NCI-H526 treated with DMSO at 0.1 percent for 48 hours (cell line): Measurements from ENCODE around the gene LTBP2.

Experiments
- DNase-seq: peaks from one replicate; lab custom pipeline; 2025; lab: John Stamatoyannopoulos, UW

The LTBP2 gene

DNA sequence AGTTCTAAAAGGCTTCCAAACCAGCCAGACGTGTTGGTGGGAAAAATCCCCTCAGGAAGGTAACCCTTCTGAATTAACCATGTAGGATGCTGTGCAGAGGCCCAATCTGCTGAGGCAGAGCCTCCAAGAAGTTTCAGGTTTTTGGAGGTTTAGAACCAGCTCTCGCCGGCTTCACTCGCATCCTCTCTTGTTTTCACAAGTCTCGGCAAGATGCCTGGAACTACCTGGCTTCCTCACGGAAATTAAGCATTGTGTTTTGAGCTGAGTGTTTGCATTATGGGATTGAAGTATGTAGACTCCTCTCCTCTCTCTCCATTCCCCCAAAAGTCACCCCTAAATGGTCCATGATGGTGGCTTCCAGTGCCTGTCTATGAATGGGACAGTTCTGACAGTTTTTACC, 20.6 kb downstream of the LTBP2 start:
- DNase-seq = no peak

DNA sequence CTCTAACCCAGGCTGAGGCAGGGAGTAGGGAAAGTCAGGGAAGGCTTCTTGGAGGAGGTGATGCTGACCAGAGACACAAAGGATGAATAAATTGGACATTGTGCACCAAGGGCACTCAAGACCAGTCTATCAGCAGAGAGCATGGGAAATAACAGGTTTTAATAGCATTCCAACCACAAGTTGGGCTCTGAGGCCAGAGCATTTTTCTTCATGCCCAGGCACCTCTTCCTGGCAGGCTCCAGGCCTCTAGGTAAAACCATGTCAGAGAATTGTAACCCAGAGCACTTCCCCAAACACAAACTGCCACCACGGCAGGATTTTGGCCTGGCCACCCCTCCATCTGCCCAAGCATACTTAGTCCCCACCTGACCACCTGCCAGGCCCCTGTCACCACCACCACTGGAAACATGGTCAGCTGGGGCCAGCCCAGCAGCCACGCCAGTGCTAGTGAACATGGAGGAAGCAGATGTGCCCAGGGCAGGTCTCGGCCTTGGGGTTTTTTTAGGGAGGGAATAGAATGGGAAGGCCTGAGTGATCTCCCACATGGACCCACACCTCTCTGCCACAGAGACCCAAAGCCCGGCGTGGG, 22.7 kb downstream of the LTBP2 start:
- DNase-seq = no peak

DNA sequence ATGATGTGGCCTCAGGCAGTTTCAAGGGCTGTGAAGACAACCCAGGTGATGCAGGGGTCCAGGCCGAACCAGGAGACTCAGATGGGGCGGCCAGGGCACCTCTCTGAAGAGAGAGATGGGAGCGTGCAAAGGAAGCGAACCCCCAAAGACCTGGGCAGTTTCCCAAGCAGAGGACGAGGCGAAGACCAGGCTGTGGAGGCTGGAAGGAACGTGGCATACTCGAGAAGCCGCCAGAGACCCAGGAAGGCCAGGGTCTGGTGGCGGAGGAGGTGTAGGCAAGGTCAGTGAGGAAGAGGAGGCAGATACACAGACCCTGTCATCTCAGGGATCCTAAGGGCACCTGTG, 24.7 kb downstream of the LTBP2 start:
- DNase-seq = no peak

DNA sequence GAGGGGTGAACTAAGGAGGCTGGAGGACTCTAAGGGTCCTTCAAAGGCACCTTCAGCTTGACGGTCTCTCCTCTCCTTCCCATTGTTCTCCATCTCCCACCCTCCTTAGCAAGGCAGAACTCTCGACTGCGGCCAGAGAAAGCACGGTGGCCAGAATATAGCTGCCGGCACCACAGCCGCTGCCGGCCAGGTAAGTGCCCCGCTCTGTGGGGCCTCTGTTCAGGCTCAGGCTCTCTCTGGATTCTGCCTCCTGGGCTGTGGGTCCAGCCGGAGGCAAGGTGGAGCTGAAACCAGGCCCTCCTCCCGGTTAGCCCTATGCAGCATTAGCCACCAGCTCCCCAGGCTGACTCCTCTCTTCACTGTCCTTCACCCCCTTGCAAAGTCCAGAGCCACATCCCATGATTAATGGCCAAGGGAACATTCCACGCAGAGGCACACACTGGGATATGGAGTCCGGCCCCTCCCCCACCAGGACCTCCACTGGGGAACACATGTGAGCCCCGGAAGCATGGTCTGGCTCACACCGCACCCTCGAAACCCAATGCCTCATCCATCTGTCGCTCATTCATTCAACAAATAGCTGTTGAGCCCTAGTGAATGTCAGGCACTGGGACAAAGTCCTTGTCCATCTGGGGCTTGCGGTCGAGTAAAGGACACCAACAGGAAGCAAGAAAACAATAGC, 25.2 kb downstream of the LTBP2 start:
- DNase-seq = no peak

DNA sequence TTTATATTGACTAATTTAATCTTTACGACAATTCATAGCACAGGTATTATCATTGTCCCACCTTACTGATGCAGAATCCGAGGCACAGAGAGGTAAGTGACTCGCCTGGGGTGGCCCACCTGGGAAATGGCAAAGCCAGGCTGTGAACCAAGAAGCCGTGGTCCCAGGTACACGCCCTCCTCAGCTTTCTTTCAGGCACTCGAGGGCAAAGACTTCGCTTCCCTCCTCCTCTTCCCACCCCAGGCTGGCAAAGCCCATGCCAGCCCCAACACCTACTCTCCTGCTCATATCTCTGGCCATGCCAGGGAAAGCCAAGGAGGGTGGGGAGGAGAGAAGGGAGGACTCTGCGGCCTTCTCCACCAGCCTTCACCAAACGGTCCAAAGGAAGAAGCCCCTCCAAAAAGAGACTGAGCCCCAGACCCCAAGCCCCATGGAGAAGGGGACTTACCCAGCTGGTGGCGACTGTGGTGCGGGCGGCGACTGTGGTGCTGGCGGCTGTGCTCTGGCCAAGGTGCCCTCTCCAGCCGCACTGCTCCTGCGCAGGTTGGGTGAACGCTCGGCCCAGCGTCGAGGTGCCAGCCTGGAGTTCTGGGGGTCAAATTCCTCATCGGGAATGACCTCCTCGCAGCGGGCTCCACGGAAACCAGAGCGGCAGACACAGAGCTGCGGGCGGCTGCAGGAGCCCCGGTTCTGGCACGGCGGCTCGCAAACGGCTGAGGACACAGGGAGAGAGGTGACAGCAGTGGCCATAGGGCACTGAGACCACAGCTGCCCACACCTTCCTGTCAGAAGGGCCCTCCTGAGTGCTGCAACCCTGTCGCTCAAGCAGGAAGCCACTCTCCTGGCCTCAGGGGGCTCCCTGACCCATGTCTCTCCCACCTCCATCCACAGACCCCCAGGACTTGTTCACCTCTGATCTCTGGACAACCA, 26.4 kb downstream of the LTBP2 start:
- no peak for DNase-seq

DNA sequence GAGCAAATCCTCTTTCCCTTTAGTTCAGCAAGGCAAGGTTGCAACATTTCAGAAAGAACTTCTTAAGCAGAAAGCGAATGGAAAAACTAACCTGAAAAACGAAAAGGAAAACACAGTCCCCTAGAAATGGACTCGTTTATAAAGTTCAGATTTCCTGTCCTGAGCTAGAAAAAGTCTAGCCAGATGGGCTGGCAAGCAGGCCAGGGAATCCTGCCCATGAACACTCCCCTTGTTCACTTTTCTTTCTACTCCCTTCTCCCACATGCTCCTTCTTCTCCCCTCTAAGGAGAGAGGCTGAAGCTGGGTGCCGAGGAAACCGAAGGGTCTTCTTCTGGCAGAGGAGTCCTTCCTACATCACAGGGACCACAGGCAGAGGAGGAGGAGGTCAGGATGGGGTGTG, 27.1 kb downstream of the LTBP2 start:
- no peak for DNase-seq

DNA sequence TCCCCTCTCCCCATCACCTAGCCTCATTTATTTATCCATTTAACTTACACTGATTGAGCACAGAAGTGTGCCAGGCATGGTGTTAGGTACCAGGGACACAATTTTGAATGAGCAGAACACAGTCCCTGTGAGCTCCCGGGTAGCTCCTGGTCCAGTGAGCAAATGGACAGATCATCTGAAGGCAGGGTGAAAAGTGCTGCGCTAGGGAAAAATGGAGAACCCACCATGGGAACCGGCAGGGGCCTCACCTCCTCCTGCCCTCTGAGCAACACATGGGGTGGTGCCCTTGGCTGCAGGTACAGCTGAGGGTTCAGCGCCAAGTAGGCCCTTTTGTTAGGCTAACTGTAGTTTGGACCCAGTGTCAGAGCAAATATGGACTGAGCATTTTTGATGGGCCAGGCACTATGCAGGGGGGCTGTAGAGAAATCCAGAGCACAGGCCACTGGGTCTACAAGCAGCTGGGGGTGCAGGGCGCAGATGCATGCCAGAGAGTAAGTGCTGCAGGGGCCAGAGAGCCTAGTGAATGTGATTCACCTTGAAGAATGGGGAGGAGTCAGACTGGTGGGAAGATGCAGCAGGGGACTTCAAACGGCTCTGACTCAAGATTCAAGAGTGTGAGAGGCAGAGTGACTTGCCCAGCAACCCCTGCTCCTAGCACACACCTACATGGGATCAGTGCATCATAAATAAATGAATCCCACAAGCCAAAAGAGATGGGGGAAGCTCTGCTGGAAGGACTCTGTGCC, 28.2 kb downstream of the LTBP2 start:
- no peak for DNase-seq

DNA sequence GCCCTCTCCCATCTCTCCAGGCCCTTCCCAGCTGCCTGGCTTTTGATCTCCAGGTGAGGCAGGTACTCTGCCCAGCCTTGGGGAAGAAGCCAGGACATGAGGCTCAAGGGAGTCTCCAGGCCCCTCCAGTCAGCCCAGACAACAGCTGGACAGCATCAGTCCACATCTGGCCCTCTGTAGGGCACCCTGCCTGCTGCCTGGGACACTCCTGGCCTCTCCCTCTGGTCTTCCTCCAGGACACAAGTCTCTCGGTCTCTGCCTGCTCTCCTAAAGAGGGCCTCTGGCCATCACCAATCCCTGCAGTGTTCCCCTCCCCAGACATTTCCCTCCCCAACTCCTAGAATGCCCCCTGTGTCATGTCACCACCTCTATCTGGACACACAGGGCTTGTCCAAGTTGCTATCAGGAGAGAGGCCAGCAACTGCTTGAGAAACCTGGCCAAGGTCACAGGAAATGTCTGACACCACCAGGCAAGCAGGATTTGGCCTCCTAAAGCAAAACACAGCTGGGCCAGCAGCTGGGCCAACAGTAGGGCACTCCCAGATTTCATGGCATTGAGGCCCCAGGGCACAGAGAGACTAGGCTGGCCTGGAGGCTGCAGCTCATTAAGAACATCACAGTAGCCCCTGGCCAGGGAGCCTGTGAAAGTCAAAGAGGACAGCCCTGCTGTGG, 29.0 kb downstream of the LTBP2 start:
- DNase-seq = no peak

DNA sequence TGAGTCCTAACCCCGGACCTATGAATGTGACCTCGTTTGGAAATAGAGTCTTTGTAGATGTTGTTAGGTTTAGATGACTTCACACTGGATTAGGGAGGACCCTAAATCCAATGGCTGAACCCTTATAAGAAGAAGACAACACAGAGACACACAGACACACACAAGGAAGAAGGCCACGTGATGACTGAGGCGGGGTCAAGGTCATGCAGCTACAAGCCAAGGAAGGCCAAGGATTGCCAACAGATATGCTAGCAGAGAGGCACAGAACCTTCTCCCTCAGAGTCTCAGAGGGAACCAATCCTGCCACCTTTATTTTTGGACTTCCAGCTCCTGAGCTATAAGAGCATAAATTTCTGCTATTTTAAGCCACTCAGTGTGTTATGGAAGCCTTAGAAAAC, 31.8 kb downstream of the LTBP2 start:
- DNase-seq = no peak

DNA sequence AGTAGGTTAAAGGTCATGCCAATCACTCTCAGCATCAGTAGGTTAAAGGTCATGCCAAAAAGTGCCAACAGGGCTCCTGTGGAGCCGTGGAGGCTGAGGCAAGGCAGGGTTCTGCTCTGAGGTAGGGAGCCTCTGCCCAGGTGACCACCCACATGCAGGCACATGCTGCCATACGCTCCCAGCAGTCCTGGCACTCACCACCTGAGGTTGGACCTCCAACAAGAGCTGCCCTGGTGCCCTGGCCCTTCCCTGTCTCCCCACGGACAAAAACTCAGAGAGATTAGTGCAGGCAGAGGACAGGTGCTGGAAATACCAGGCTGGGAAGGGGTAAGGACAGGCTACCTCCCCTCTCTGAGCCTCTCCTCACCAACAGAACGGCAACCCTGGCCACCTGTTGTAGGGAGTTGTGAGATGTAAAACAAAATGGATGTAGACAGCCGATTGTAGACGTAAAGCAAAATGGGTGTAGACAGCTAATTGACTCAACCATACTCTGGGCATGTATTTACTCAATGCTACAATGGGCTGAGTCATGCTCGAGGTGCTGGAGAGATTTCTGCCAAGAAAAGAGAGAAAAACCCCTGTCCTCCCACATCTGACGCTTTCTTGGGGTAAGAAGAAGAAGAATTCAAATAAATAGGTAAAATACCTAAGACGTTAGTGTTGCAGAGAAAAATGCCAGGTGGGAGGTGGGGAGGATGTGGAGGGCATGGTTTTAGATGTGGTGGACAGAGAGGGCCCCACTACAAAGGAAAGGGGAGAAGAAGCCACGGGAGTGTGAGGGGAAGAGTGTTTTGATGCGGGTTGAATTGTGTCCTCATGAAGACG, 32.4 kb downstream of the LTBP2 start:
- DNase-seq = no peak

DNA sequence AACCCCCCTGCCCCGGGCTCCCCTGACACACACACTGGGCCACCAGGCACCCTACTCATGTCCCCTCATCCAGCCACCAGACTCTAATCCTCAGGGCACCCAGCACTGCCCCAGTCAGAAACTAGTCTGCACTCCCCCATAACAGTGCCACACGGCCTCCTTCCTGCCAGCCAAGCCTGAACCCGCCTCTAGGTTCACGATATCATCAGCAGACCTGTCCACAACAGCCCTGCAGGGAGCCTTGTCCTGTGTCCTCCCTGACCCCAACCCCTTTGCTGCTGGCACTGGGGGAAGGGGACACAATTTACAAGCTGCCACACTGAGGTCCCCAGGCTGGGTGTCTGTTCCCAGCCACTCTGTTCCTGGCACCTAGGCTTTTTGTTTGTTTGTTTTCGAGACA, 33.6 kb downstream of the LTBP2 start:
- no peak for DNase-seq

DNA sequence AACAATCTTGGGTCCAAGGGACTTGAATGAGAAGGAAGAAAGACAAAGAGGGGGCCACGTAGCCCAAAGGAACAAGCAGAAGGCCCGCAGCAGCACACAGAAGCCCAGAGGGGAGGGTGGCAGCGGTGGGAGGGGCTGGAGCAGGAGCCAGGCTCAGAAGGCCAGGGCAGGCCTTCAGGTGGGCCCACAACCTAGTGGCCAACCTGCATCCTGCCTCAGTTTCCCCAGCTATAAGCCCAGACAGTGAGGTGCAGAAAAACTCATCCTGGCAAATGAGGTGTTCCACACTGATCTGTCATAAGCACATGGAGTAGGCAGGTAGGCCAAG, 34.1 kb downstream of the LTBP2 start:
- DNase-seq = no peak

DNA sequence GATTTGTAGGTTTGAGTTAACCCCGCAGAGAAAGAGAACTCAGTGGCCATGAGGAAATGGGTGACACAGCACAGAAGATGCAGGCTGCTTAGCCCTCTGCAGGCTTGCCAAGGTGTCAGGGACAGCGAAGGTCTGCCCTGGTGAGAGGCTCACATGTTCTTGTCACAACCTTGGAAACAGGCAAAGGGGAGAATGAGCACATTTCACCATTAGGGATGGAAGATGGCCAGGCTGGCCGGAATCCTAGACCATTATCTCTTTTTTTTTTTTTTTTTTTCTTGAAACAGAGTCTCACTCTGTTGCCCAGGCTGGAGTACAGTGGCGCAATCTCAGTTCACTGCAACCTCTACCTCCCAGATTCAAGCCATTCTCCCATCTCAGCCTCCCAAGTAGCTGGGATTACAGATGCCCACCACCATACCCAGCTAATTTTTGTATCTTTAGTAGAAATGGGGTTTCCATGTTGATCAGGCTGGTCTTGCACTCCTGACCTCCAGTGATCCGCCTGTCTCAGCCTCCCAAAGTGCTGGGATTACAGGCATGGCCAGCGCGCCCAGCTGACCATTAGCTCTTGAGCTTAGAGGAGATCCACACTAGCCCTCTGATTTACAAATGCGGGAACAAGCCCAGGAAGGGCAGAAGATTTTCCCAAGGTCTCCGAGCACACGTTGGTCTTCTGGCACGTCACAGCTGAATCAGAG, 34.6 kb downstream of the LTBP2 start:
- DNase-seq = no peak

DNA sequence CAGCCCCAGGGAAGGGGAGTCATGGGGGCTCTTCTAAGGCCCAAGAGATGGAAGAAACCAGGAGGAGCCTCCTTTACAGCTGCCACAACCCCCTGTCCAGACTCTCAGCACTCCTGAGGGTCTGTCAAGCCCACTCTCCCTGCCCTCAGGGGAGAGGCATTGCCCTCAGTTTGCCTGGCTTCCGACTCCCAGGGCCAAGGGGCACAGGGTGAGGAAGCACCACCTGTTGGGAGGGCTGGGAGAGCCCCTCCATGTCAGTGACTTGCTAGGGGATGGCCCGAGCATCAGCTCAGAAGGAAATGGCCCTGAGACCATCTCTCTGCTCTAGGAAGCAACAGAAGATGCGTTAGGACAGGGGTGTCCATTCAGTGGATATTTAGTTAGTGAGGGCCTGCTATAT, 36.1 kb downstream of the LTBP2 start:
- DNase-seq = no peak

DNA sequence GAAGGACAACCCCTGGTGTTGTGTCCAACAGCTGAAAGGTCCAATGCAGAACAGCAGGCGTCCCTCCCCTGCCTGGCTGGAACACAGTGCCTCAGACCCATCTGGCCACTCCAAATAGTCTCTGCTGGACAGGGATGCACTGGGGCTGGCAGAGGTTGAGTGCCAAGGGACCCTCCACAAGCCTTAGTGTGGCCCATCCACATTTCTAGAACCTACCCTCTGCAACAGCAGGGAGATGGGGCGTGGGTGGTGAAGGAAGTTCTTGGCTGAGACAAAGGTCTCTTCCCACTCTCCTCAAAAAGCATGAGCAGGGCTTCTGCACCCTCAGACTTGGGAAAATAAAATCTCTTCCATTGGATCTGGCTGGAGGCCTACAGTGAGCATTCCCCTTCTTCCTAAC, 36.5 kb downstream of the LTBP2 start:
- no peak for DNase-seq

DNA sequence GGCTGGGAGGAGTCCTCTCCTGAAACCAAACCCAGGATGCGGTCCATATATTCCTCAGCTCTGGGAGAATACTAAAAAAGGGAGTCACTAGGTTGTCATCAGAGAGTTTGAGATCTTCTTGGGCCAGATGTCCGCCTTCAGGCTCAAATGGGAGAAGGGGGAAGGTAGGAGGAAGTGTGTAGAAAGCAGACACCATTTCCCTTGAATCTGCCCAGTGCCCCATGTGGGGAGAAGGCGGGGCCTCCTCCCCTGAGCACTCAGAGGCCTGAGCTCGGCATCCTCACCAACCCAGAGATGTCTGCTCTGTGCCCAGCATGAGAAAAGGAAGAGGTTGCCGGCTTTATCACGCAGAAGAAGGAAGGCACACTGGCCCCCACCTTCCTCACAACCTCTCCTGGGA, 37.3 kb downstream of the LTBP2 start:
- no peak for DNase-seq

DNA sequence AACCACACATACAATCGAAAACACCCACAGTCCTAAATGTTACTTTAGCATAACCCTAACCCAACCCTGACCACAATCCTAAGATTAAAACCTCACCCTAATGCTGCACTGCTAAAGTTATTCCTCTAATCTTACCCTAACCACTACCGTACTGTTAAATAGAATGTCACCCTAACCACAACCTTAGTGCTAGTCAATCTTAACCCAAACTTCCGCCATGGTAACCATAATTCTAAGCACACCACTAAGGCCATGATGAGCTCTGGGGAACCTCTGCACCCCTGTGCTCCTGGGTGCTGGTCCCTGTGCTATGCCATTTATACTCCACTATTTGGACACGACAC, 38.0 kb downstream of the LTBP2 start:
- DNase-seq = no peak

DNA sequence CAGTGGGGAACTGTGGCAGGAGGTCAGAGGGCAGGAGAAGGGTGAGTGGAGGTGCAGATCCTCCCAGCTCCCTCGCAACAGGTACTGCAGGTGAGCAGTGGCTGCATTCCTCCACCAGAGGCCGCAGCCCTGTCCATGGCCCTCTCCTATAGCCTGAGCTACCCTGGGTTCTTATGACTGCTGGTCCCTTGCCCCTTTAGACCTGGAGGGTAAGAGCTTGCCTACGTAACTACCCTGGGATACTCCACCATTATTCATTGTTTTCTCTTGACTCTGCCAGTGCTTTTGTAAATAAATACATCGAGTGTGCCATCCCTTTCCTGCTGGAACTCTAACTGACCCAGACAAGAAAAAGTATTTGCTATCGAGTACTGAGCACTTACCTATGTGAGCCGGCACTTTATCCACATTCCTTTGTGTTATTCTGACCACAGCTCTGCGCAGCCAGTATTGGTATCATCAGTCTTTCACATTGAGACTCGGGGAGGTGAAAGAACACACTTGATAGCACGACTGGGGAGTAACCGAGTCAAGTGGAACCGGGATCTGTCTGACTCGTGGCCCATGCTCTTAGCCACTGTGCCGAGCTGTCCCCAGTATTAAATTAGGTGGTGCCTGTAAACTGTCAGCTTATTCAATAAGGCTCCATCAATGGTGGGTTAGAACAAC, 38.5 kb downstream of the LTBP2 start:
- DNase-seq = no peak

DNA sequence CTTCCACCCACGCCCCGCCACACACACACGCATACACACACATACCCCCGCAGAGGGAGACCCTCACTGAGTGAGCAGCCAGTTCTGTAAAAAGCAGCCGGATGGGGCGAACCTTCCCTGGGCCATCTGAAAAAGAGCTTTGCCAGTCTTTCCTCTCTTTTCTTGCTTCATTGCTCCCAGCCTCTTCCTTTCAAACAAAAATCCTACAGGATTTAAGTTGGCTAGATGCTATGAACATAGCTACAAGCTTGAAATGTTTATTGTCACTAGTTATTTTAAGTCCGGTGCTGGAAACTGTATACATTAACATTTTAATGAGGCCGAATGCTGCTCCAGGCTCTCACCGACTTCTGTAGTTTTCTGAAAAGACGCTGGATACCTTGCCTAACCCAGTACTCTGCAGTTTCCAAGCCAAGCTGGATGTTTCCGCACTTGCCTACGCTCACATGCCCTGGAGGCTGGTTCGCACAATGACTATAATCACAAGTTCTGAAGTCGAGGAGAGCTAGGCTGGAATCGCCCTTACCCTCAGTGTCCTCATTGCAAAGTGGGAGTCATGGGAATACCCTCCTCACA, 39.2 kb downstream of the LTBP2 start:
- no peak for DNase-seq
